HG02852 (cell line): Measurements from ENCODE around the gene DGKE.

Experiments
- ATAC-seq: cut with Tn5 transposase; IDR thresholded peaks from one replicate; pipeline ENCODE4 v1.9.1; 2021; ENCODE audit warnings: mild to moderate bottlenecking, moderate library complexity; ENCODE audit not compliant: unreplicated experiment

Gene DGKE

GRCh38 chr17:56845934-56846333 is 12.0 kb downstream of the DGKE start:
- ATAC-seq: no peak

- no peak for ATAC-seq
Measured at GRCh38 chr17:56847106-56847505, 13.2 kb downstream of the DGKE start.

- ATAC-seq: no peak
Measured at GRCh38 chr17:56849131-56849530, 15.2 kb downstream of the DGKE start.

GRCh38 chr17:56850591-56850990 is 16.6 kb downstream of the DGKE start:
- ATAC-seq: peak; percentile 36

- peak; percentile 85 for ATAC-seq
Measured at GRCh38 chr17:56851008-56851407, 17.1 kb downstream of the DGKE start.

- no peak for ATAC-seq
Measured at GRCh38 chr17:56861899-56862298, 27.9 kb downstream of the DGKE start.

GRCh38 chr17:56863974-56864373 is 30.0 kb downstream of the DGKE start:
- ATAC-seq: no peak

GRCh38 chr17:56866076-56866475 is 32.1 kb downstream of the DGKE start:
- no peak for ATAC-seq

GRCh38 chr17:56866496-56866895 is 32.5 kb downstream of the DGKE start:
- ATAC-seq: no peak

- no peak for ATAC-seq
Measured at GRCh38 chr17:56867948-56868376, 34.0 kb downstream of the DGKE start.

- ATAC-seq: no peak
Measured at GRCh38 chr17:56868716-56869115, 34.8 kb downstream of the DGKE start.

- peak; percentile 87 for ATAC-seq
Measured at GRCh38 chr17:56870081-56870651, 36.2 kb downstream of the DGKE start.

GRCh38 chr17:56876766-56877179 is 42.8 kb downstream of the DGKE start:
- no peak for ATAC-seq

- no peak for ATAC-seq
Measured at GRCh38 chr17:56879280-56879679, 45.3 kb downstream of the DGKE start.

GRCh38 chr17:56880133-56880532 is 46.2 kb downstream of the DGKE start:
- no peak for ATAC-seq

GRCh38 chr17:56880571-56880970 is 46.6 kb downstream of the DGKE start:
- ATAC-seq: no peak

- no peak for ATAC-seq
Measured at GRCh38 chr17:56881685-56882295, 47.8 kb downstream of the DGKE start.

- no peak for ATAC-seq
Measured at GRCh38 chr17:56883616-56884015, 49.7 kb downstream of the DGKE start.

GRCh38 chr17:56884483-56885311 is 50.7 kb downstream of the DGKE start:
- no peak for ATAC-seq

- ATAC-seq: no peak
Measured at GRCh38 chr17:56885312-56885657, 51.3 kb downstream of the DGKE start.

GRCh38 chr17:56886288-56886731 is 52.4 kb downstream of the DGKE start:
- no peak for ATAC-seq

- no peak for ATAC-seq
Measured at GRCh38 chr17:56887105-56887504, 53.2 kb downstream of the DGKE start.
